ENCODE measurements around the gene BGLAP.

The BGLAP gene

GRCh38 chr1:156246241-156246780, 4.3 kb downstream of the BGLAP start:
- no peak for ATAC-seq
- TF ChIP-seq ISL1 (CRISPR knock-in tag; IDR thresholded peaks at IDR 0.05), result no peak
- TF ChIP-seq TSHZ2 (CRISPR knock-in tag; IDR thresholded peaks at IDR 0.05), result no peak
- no peak for TF ChIP-seq ZNF8 (CRISPR knock-in tag; IDR thresholded peaks at IDR 0.05)
- no peak for TF ChIP-seq ZFP30 (CRISPR knock-in tag; IDR thresholded peaks at IDR 0.05)
- no peak for TF ChIP-seq SNAI2 (CRISPR knock-in tag; IDR thresholded peaks at IDR 0.05)
- no peak for TF ChIP-seq ZC3H10 (CRISPR knock-in tag; IDR thresholded peaks at IDR 0.05)
- TF ChIP-seq POU6F1 (CRISPR knock-in tag; IDR thresholded peaks at IDR 0.05; ENCODE audit: borderline replicate concordance, low read depth), result no peak
- TF ChIP-seq ESRRG (CRISPR knock-in tag; IDR thresholded peaks at IDR 0.05), result no peak
- TF ChIP-seq ZFP3 (CRISPR knock-in tag; IDR thresholded peaks at IDR 0.05), result no peak
- TF ChIP-seq RARB (CRISPR knock-in tag; IDR thresholded peaks at IDR 0.05), result no peak

GRCh38 chr1:156246781-156247459, 4.9 kb downstream of the BGLAP start:
- TF ChIP-seq PATZ1 (CRISPR knock-in tag; IDR thresholded peaks at IDR 0.05; ENCODE audit: borderline replicate concordance), result no peak
- TF ChIP-seq TSHZ2 (CRISPR knock-in tag; IDR thresholded peaks at IDR 0.05), result no peak
- TF ChIP-seq CREB5 (CRISPR knock-in tag; IDR thresholded peaks at IDR 0.05; ENCODE audit: low read depth), result no peak
- TF ChIP-seq CSRNP3 (CRISPR knock-in tag; IDR thresholded peaks at IDR 0.05), result no peak
- TF ChIP-seq ZFP3 (CRISPR knock-in tag; IDR thresholded peaks at IDR 0.05), result no peak
- TF ChIP-seq BACH2 (CRISPR knock-in tag; IDR thresholded peaks at IDR 0.05; ENCODE audit: borderline replicate concordance), result no peak
- TF ChIP-seq CSDC2 (CRISPR knock-in tag; IDR thresholded peaks at IDR 0.05), result no peak
- no peak for TF ChIP-seq ARNTL (CRISPR knock-in tag; IDR thresholded peaks at IDR 0.05; ENCODE audit: borderline replicate concordance, low read depth)
- peak; percentile 3; the same call in 2 of the 3 replicates for ATAC-seq

Data from SK-N-SH treated with all-trans-retinoic acid at 6 μM for 48 hours (cell line).